Measurements from ENCODE around the gene VAT1L. TPM values are rescaled to one million over a fixed set of nuclear protein-coding genes. Genes with fewer than 3 reads are reported as not detected.

VAT1L gene
- total and polyA plus RNA-seq, 2 experiments from 2014 or later = 11.0 to 24.4 TPM

- TF ChIP-seq REST (IDR thresholded peaks at IDR 0.05; ENCODE audit: unreplicated experiment) (no peak), CREB1 (CRISPR knock-in tag; IDR thresholded peaks at IDR 0.05; ENCODE audit: low read depth) (no peak), ETS1 (IDR thresholded peaks at IDR 0.05) (no peak)
Measured at GRCh38 chr16:77881355-77882030, 93.1 kb downstream of the VAT1L start (continued).

- H4K20me1 ChIP-seq (replicated peaks; ENCODE audit: insufficient read depth) = no peaks in the 10 kb centered on the region; the same call in 1 of the 2 replicates
- Mint-ChIP-seq H3K4me1 (peaks cover 5% of the 10 kb centered on the region; the same call in 1 of the 3 replicates), H3K27ac (no peak overlapping the region), H3K27me3 (ENCODE audit: insufficient read depth, low read depth, poor library complexity) (peaks cover 2% of the 10 kb centered on the region), H3K36me3 (ENCODE audit: low read depth) (peaks cover 13% of the 10 kb centered on the region), H3K9me3 (no peaks in the 10 kb centered on the region), H3K4me3 (no peak overlapping the region)
- 0 out of 2 replicates have a peak, but pooled peaks cover 3% of the 10 kb centered on the region for H3K36me3 ChIP-seq (ENCODE audit: insufficient read depth)
- no peak for DNase-seq (ENCODE audit: low spot score)
- no peak overlapping the region for H3K4me3 ChIP-seq
- H3F3A ChIP-seq (replicated peaks; ENCODE audit: low read depth) = no peaks in the 10 kb centered on the region
- no peak overlapping the region for H3K27ac ChIP-seq (ENCODE audit: low read depth)
- no peaks in the 10 kb centered on the region for H3K79me2 ChIP-seq (replicated peaks; ENCODE audit: insufficient read depth)
- TF ChIP-seq EZH2 (IDR thresholded peaks at IDR 0.05; ENCODE audit: low read depth, unreplicated experiment) = no peak
- no peak for TF ChIP-seq ETS1 (IDR thresholded peaks at IDR 0.05)
- ATAC-seq = no peak
- no peaks in the 10 kb centered on the region for H3K4me1 ChIP-seq (ENCODE audit: insufficient read depth)
- no peaks in the 10 kb centered on the region for H3K27me3 ChIP-seq (ENCODE audit: insufficient read depth)
- no peaks in the 10 kb centered on the region for H3K9me2 ChIP-seq (ENCODE audit: insufficient read depth)
- no peak overlapping the region for H2AFZ ChIP-seq
- H3K4me2 ChIP-seq = no peak overlapping the region
Measured at GRCh38 chr16:77882358-77882757, 94.0 kb downstream of the VAT1L start.

GRCh38 chr16:77885571-77886295 lies 97.4 kb downstream of the VAT1L start:
- no peak overlapping the region for H3K4me3 ChIP-seq
- no peak overlapping the region for H3K27ac ChIP-seq (ENCODE audit: low read depth)
- H3K4me1 ChIP-seq (ENCODE audit: insufficient read depth) = no peaks in the 10 kb centered on the region
- no peaks in the 10 kb centered on the region for H3K9me2 ChIP-seq (ENCODE audit: insufficient read depth)
- H3K4me2 ChIP-seq = no peak overlapping the region
- Mint-ChIP-seq H3K4me1 (peaks cover 5% of the 10 kb centered on the region; the same call in 1 of the 3 replicates), H3K36me3 (ENCODE audit: low read depth) (peaks cover 3% of the 10 kb centered on the region), H3K4me3 (no peak overlapping the region), H3K27me3 (ENCODE audit: insufficient read depth, low read depth, poor library complexity) (peaks cover 2% of the 10 kb centered on the region), H3K9me3 (no peaks in the 10 kb centered on the region), H3K27ac (no peak overlapping the region)
- ATAC-seq (no peak), DNase-seq (ENCODE audit: low spot score) (no peak)
- H3K27me3 ChIP-seq (ENCODE audit: insufficient read depth) = no peaks in the 10 kb centered on the region
- H3K79me2 ChIP-seq (replicated peaks; ENCODE audit: insufficient read depth) = no peaks in the 10 kb centered on the region
- no peak overlapping the region for H2AFZ ChIP-seq
- 0 out of 2 replicates have a peak, but pooled peaks cover 3% of the 10 kb centered on the region for H3K36me3 ChIP-seq (ENCODE audit: insufficient read depth)
- H4K20me1 ChIP-seq (replicated peaks; ENCODE audit: insufficient read depth) = no peaks in the 10 kb centered on the region; the same call in 1 of the 2 replicates
- no peaks in the 10 kb centered on the region for H3F3A ChIP-seq (replicated peaks; ENCODE audit: low read depth)
- TF ChIP-seq JUNB (IDR thresholded peaks at IDR 0.05; ENCODE audit: unreplicated experiment) (no peak), CREB1 (CRISPR knock-in tag; IDR thresholded peaks at IDR 0.05; ENCODE audit: low read depth) (no peak)

All from GM23338 (cell line).